ENCODE results near the gene BPNT1.
"Not testable (repeated sequence)": the region's sequence is repeated elsewhere in the genome, so short reads cannot be mapped to it uniquely, and the experiment has no call there.

Gene BPNT1

GRCh38 chr1:220077887-220078286 lies 11.7 kb downstream of the BPNT1 start:
- no peak for DNase-seq (ENCODE audit: low read depth)

- no peak for DNase-seq (ENCODE audit: low read depth)
Observed at GRCh38 chr1:220076861-220077762, 12.5 kb downstream of the BPNT1 start.

- no peak for DNase-seq (ENCODE audit: low read depth)
Observed at GRCh38 chr1:220067269-220068204, 22.1 kb downstream of the BPNT1 start.

GRCh38 chr1:220062629-220063028 lies 27.0 kb downstream of the BPNT1 start:
- no peak for DNase-seq (ENCODE audit: low read depth)

GRCh38 chr1:220060876-220061275 lies 28.7 kb downstream of the BPNT1 start:
- no peak for DNase-seq (ENCODE audit: low read depth)

- no peak for DNase-seq (ENCODE audit: low read depth)
Observed at GRCh38 chr1:220056374-220056773, 33.2 kb downstream of the BPNT1 start.

- peak; percentile 92 for DNase-seq (ENCODE audit: low read depth)
Observed at GRCh38 chr1:220046052-220046930, 43.3 kb downstream of the BPNT1 start, which contains the start of gene EPRS1. Gene EPRS1, minus strand, starts transcription at chr1:220046505. Its CDS starts 117 bp downstream, at chr1:220046388.

- no peak for DNase-seq (ENCODE audit: low read depth)
Observed at GRCh38 chr1:220045356-220046051, 44.1 kb downstream of the BPNT1 start.

GRCh38 chr1:220044678-220045355 lies 44.8 kb downstream of the BPNT1 start:
- DNase-seq (ENCODE audit: low read depth), result no peak

- DNase-seq (ENCODE audit: low read depth), result no peak
Observed at GRCh38 chr1:220043646-220044045, 45.9 kb downstream of the BPNT1 start.

GRCh38 chr1:220040028-220040596 lies 49.5 kb downstream of the BPNT1 start:
- no peak for DNase-seq (ENCODE audit: low read depth)

GRCh38 chr1:220038640-220039039 lies 50.9 kb downstream of the BPNT1 start:
- DNase-seq (ENCODE audit: low read depth), result no peak

GRCh38 chr1:220037810-220038209 lies 51.8 kb downstream of the BPNT1 start:
- not testable (repeated sequence) for DNase-seq (ENCODE audit: low read depth)

GRCh38 chr1:220032911-220033310 lies 56.7 kb downstream of the BPNT1 start:
- no peak for DNase-seq (ENCODE audit: low read depth)

GRCh38 chr1:220031287-220031686 lies 58.3 kb downstream of the BPNT1 start:
- no peak for DNase-seq (ENCODE audit: low read depth)

- no peak for DNase-seq (ENCODE audit: low read depth)
Observed at GRCh38 chr1:220028346-220028895, 61.2 kb downstream of the BPNT1 start.

- DNase-seq (ENCODE audit: low read depth), result no peak
Observed at GRCh38 chr1:220019071-220019470, 70.5 kb downstream of the BPNT1 start.

GRCh38 chr1:220013497-220013896 lies 76.1 kb downstream of the BPNT1 start:
- DNase-seq (ENCODE audit: low read depth), result no peak

- DNase-seq (ENCODE audit: low read depth), result no peak
Observed at GRCh38 chr1:220012259-220012658, 77.3 kb downstream of the BPNT1 start.

GRCh38 chr1:220011620-220012019 lies 78.0 kb downstream of the BPNT1 start:
- DNase-seq (ENCODE audit: low read depth), result no peak

All from activated T-helper 9 cell treated with anti-CD3 and anti-CD28 coated beads, Interleukin-2, amount 50 U/mL, for 16 hours (primary cell).